HG02943 (cell line): ENCODE results near the gene TSPAN11.

Experiments
- ATAC-seq: cut with Tn5 transposase; IDR thresholded peaks from one replicate; pipeline ENCODE4 v1.9.1; 2021; ENCODE audit warnings: mild to moderate bottlenecking, low read depth, moderate library complexity; ENCODE audit not compliant: unreplicated experiment

TSPAN11 gene

GRCh38 chr12:30953951-30954751 is 27.6 kb downstream of the TSPAN11 start:
- no peak for ATAC-seq

GRCh38 chr12:30955214-30955613 is 28.7 kb downstream of the TSPAN11 start:
- no peak for ATAC-seq

- no peak for ATAC-seq
Measured at GRCh38 chr12:30959110-30959710, 32.7 kb downstream of the TSPAN11 start.

GRCh38 chr12:30959778-30960177 is 33.2 kb downstream of the TSPAN11 start:
- no peak for ATAC-seq

- ATAC-seq: no peak
Measured at GRCh38 chr12:30961030-30961429, 34.5 kb downstream of the TSPAN11 start.

GRCh38 chr12:30962047-30962446 is 35.5 kb downstream of the TSPAN11 start:
- no peak for ATAC-seq

- ATAC-seq: no peak
Measured at GRCh38 chr12:30963709-30964564, 37.4 kb downstream of the TSPAN11 start.

- no peak for ATAC-seq
Measured at GRCh38 chr12:30964896-30965612, 38.5 kb downstream of the TSPAN11 start.

- no peak for ATAC-seq
Measured at GRCh38 chr12:30965613-30965985, 39.1 kb downstream of the TSPAN11 start.

GRCh38 chr12:30967026-30967425 is 40.5 kb downstream of the TSPAN11 start:
- ATAC-seq: no peak

- no peak for ATAC-seq
Measured at GRCh38 chr12:30968211-30968610, 41.7 kb downstream of the TSPAN11 start.

GRCh38 chr12:30969006-30969405 is 42.5 kb downstream of the TSPAN11 start:
- ATAC-seq: no peak

GRCh38 chr12:30969606-30970395 is 43.3 kb downstream of the TSPAN11 start:
- no peak for ATAC-seq

- ATAC-seq: no peak
Measured at GRCh38 chr12:30970559-30971197, 44.1 kb downstream of the TSPAN11 start.

- no peak for ATAC-seq
Measured at GRCh38 chr12:30972035-30972434, 45.5 kb downstream of the TSPAN11 start.

- ATAC-seq: no peak
Measured at GRCh38 chr12:30973175-30973574, 46.6 kb downstream of the TSPAN11 start.

GRCh38 chr12:30973830-30974229 is 47.3 kb downstream of the TSPAN11 start:
- ATAC-seq: no peak

GRCh38 chr12:30974746-30975500 is 48.4 kb downstream of the TSPAN11 start:
- no peak for ATAC-seq

- no peak for ATAC-seq
Measured at GRCh38 chr12:30975581-30975980, 49.0 kb downstream of the TSPAN11 start.
